RCC 7860 (cell line): ENCODE results near the gene HIRIP3.
"Not testable (repeated sequence)": the region's sequence is repeated elsewhere in the genome, so short reads cannot be mapped to it uniquely, and the experiment has no call there.

ENCODE experiments used
- DNase-seq: peaks from one replicate; pipeline ENCODE4 v3.0.0-alpha.2; 2015; ENCODE audit warnings: low spot score
- FAIRE-seq: peaks from 2 replicates; lab custom pipeline; 2012; peaks lifted over from hg19 to GRCh38; lab: Jason Lieb, UNC

Gene HIRIP3

DNA sequence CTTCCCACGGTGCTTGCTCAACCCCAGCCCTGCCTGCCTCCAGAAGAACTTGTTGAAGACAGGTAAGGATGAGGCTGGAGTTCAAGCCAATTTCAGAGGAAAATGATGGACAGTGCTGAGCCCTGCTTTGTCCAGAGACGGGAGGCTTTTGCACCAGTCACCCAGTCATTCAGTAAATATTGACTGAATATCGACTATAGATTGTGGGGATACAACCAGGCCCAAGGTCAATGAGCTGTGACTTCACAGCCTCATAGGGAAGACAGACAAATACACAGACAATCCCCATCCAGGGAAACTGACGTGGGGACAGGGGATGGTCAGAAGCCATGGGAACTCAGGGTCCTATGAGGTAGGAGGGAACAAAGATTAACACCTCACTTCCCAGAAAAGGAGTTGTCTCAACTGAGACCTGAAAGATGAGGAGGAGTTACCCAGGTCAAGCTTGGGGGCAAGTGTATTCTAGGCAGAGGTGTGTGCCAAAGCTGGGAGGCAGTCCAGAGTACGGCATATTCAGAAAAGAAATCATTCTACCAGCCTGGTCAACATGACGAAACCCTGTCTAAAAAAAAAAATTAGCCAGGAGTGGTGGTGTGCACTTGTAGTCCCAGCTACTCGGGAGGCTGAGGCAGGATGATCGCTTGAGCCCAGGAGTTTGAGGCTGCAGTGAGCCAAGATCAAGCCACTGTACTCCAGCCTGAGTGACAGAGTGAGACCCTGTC, 21.3 kb upstream of the HIRIP3 start:
- DNase-seq (no peak), FAIRE-seq (no peak)

- DNase-seq, FAIRE-seq: not testable (repeated sequence)
Measured at GRCh38 chr16:30015450-30015849, 20.0 kb upstream of the HIRIP3 start.

GRCh38 chr16:30012598-30012997, 17.2 kb upstream of the HIRIP3 start:
- DNase-seq, FAIRE-seq: not testable (repeated sequence)

- DNase-seq (no peak), FAIRE-seq (no peak)
Measured at GRCh38 chr16:30011714-30012504, 16.5 kb upstream of the HIRIP3 start.

- DNase-seq (no peak), FAIRE-seq (no peak)
Measured at GRCh38 chr16:30010844-30011713, 15.7 kb upstream of the HIRIP3 start, which contains the start of gene DOC2A. DOC2A (minus strand) TSS chr16:30011027; CDS start chr16:30010222, 805 bp downstream.

GRCh38 chr16:30009990-30010843, 14.8 kb upstream of the HIRIP3 start:
- no peak for DNase-seq

DNA sequence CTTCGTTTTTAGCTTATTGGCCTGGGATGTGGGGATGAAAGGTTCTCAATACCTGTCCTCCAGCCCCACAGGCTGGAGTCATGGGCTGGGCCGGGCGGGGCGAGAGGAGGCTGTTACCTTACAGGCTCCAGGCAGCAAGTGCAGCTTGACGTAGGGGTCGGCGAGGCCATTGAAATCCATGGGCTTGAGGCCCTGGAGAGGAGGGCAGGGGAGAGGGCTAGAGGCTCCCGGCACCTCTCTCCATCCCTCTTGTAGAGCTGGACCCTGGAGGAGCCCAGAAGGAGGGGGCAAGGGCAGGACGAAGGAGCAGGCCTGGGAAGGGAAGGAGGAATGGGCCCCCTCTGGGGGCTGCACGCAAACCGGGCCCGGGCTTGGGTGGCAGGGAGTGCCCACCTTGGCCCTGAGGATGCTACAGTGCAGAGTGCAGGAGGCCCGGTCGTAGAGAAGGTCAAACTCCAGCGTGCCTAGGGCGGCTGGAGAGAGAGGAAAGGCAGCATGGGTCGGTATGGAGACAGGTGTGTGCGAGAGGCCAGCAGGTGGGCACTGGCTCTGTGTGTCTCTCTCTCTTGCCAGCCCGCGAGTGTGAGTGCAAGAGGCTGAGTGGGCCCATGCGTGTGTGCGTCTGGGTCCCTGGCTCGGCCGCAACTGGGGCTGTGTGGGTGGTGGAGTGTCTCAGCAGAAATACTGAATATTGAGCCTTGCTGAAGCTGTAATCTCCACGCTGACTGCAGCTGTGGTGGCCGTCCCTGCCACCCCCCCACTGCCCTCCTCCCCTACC, 13.9 kb upstream of the HIRIP3 start:
- DNase-seq: no peak
- no peak for FAIRE-seq

More at GRCh38 chr16:30009990-30010843, 14.8 kb upstream of the HIRIP3 start:
- no peak for FAIRE-seq

DNA sequence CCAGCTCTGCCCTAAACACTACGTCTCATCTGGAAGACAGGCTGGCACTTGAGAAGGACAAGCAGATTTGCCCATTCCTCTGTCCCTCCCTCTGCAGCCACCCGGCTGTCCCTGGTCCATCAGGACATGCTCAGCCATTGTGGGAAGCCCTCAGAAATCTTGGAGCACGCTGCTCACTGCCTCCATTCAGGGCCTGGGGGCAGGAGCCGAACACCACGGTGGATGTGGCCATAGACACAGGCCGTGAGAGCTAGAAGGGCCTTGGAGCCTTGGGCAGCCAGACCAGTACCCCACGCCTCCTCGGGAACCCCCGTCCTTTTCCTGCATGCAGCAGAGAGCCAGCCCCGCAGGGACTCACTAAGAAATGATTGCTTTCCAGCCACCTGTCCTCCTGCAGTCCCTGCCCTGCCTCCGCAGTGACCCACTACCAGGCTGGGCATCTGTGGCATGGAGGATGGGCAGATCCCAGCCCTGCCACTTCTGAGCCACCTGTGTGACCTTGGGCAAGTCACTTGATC, 12.0 kb upstream of the HIRIP3 start:
- FAIRE-seq (no peak), DNase-seq (no peak)

DNA sequence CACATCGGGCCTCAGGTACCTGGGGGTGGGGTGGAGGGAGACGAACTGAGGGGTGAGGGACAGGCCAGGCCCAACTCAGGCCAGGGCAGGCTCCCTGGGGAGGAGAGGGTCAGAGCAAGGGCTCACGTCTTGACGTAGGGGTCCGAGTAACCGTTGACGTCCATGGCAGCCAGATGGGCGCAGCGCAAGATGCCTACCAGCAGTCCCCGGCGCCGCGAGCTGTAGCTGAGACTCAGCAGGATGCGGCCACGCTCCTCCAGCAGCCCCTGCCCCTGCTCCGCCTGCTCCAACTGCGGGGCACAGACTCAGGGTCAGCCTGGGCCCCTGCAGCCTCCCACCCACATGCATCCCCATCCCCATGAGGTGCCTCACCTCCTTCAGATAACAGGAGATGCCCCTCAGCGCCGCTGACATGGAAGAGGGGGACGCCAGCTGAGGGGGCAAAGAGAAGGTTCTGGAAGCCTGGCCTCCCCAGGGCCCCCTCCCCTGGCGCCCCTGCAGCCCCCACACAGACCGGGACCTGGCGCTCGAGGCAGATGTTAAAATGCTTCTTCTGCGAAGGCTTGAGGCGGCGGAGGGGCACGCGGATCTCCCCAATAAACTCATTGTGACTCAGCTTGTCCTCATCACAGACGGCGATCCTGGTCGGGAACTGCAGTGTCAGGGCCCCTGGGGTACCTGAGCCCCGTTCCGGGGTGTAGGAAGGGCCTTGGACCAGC, 11.4 kb upstream of the HIRIP3 start:
- DNase-seq (no peak), FAIRE-seq (no peak)

- FAIRE-seq (no peak), DNase-seq (no peak)
Measured at GRCh38 chr16:30006095-30006473, 10.7 kb upstream of the HIRIP3 start.

GRCh38 chr16:30005341-30006094, 10.1 kb upstream of the HIRIP3 start:
- FAIRE-seq (no peak), DNase-seq (peak; percentile 13)

DNA sequence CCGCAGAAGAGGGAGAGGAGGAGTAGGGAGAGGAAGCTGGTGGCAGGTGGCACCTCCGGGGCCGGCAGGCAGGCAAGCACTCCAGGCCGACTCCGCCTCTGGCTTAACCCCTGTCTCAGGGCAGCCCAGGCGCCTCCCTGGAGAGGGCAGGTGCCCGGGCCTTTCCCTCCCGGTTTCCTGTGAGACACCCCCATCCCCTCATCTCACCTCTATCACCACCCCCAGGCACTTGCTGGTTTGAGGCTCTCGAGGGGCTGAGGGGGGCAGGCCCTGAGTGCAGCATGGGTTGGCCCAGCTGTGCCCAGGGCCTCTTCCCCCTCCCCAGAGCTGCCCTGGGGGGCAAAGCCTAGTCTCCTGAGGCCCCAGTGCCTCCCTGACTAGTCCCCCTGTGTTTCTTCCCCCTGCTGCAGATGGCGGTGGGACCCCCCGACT, 9.4 kb upstream of the HIRIP3 start:
- FAIRE-seq: no peak

DNA sequence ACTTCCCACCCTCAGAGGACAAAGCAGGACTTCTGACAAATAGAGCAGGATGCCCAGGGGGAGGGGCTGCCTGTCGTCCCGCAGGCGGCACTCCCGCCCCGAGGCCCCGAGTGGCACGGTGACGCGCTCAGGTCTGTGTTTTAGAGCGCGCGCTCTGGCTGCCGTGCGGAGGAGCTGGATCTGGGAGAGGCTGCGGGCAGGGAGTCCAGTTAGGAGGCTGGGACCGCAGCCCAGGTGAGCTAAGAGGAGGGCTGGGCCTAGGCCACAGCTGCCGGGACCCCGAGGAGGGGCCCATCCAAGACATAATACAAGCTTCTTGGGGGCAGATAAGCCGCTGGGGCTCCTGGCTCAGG, 9.0 kb upstream of the HIRIP3 start:
- DNase-seq (no peak), FAIRE-seq (no peak)

More for the DNA sequence above, 9.4 kb upstream of the HIRIP3 start:
- DNase-seq: no peak

- DNase-seq (no peak), FAIRE-seq (no peak)
Measured at GRCh38 chr16:30003670-30004423, 8.4 kb upstream of the HIRIP3 start.

DNA sequence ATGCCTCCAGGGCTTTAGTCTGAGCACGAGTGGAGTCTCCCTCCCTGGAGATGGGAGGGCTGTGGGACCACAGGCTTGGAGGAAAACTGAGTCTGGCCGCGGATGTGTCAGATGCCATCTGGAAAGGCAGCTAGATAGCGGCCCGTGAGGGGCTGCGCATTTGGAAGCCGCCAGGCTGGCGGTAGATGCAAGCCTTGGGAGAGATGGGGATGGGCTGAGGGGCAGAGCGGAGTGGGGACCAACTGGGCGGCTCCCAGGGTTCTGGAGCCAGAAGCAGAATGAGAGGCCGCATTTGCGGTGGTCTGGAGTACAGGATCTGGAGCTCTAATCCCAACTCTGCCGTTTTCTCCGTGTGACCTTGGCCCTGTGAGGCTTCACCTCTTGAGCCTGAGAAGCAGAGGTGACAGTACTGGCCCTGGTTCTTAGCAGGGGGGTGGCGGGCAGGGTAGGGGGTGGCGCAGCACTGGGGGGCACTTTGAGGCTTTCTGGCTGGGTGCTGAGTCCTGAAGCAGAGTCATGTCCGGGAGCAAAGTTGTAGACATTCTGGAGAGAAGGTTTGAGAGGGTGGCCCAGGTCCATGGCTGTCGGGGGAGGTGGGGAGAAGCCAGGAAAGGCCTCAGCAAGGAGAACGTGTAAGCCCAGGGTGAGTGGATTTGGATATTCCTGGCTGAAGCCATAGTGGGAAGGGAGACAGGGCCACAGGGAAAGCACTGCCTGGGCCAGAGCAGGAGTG, 7.4 kb upstream of the HIRIP3 start:
- no peak for DNase-seq
- no peak for FAIRE-seq
